ENCODE measurements around the gene PAX8. TPM values are rescaled to one million over a fixed set of nuclear protein-coding genes. Genes with fewer than 3 reads are reported as not detected.

PAX8 gene
- total and polyA plus RNA-seq, 2 of the 13 experiments (the other 11 are each of a cell fraction or from before 2014, with no cell fraction given): 1.5 to 8.8 TPM

DNA sequence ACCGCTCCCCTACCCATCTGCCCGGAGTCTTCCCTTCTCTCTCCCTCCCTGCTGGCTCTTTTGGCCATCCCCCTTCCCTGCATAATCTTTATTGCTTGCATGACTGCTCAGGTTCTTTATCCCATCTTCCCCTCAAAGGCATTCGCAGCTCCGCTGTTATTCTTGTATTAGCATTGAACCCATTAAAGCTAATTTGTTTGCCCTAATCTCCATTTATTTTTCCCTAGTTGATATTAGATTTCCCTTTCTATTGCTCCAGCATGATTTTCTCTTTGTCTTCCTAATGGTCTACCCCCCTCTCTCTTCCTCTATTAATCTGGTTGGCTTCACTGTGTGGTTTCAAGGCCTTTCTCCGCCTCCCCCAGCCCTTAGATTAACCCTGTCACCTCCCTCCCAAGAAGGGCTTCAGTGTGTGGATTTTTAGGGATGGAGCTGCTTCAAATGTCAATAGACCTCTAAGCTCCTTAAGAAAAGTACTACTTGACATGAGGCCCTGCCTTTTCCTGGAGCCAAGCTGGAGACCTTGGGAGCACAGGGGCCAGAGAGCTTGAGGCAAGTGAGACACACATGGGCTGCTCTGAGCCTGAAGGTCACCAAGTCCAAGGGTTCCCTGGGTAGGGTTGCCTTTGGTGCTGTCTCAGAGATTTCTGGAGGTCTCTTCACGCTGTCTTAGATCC, 20.1 kb downstream of the PAX8 start (continued):
- TF ChIP-seq, protein P1, sequence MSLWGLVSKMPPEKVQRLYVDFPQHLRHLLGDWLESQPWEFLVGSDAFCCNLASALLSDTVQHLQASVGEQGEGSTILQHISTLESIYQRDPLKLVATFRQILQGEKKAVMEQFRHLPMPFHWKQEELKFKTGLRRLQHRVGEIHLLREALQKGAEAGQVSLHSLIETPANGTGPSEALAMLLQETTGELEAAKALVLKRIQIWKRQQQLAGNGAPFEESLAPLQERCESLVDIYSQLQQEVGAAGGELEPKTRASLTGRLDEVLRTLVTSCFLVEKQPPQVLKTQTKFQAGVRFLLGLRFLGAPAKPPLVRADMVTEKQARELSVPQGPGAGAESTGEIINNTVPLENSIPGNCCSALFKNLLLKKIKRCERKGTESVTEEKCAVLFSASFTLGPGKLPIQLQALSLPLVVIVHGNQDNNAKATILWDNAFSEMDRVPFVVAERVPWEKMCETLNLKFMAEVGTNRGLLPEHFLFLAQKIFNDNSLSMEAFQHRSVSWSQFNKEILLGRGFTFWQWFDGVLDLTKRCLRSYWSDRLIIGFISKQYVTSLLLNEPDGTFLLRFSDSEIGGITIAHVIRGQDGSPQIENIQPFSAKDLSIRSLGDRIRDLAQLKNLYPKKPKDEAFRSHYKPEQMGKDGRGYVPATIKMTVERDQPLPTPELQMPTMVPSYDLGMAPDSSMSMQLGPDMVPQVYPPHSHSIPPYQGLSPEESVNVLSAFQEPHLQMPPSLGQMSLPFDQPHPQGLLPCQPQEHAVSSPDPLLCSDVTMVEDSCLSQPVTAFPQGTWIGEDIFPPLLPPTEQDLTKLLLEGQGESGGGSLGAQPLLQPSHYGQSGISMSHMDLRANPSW (CRISPR knock-in tag; IDR thresholded peaks at IDR 0.05; ENCODE audit: borderline replicate concordance): no peak
- TF ChIP-seq NKX3-1 (CRISPR knock-in tag; IDR thresholded peaks at IDR 0.05) (no peak), ZNF101 (CRISPR knock-in tag; IDR thresholded peaks at IDR 0.05; ENCODE audit: borderline replicate concordance, low read depth) (no peak), SMAD3 (CRISPR knock-in tag; IDR thresholded peaks at IDR 0.05) (no peak), ZFAT (CRISPR knock-in tag; conservative IDR thresholded peaks at IDR 0.05) (no peak)
- TF ChIP-seq, protein P2, sequence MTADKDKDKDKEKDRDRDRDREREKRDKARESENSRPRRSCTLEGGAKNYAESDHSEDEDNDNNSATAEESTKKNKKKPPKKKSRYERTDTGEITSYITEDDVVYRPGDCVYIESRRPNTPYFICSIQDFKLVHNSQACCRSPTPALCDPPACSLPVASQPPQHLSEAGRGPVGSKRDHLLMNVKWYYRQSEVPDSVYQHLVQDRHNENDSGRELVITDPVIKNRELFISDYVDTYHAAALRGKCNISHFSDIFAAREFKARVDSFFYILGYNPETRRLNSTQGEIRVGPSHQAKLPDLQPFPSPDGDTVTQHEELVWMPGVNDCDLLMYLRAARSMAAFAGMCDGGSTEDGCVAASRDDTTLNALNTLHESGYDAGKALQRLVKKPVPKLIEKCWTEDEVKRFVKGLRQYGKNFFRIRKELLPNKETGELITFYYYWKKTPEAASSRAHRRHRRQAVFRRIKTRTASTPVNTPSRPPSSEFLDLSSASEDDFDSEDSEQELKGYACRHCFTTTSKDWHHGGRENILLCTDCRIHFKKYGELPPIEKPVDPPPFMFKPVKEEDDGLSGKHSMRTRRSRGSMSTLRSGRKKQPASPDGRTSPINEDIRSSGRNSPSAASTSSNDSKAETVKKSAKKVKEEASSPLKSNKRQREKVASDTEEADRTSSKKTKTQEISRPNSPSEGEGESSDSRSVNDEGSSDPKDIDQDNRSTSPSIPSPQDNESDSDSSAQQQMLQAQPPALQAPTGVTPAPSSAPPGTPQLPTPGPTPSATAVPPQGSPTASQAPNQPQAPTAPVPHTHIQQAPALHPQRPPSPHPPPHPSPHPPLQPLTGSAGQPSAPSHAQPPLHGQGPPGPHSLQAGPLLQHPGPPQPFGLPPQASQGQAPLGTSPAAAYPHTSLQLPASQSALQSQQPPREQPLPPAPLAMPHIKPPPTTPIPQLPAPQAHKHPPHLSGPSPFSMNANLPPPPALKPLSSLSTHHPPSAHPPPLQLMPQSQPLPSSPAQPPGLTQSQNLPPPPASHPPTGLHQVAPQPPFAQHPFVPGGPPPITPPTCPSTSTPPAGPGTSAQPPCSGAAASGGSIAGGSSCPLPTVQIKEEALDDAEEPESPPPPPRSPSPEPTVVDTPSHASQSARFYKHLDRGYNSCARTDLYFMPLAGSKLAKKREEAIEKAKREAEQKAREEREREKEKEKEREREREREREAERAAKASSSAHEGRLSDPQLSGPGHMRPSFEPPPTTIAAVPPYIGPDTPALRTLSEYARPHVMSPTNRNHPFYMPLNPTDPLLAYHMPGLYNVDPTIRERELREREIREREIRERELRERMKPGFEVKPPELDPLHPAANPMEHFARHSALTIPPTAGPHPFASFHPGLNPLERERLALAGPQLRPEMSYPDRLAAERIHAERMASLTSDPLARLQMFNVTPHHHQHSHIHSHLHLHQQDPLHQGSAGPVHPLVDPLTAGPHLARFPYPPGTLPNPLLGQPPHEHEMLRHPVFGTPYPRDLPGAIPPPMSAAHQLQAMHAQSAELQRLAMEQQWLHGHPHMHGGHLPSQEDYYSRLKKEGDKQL (CRISPR knock-in tag; IDR thresholded peaks at IDR 0.05; ENCODE audit: low read depth): no peak
- TF ChIP-seq, protein P3, sequence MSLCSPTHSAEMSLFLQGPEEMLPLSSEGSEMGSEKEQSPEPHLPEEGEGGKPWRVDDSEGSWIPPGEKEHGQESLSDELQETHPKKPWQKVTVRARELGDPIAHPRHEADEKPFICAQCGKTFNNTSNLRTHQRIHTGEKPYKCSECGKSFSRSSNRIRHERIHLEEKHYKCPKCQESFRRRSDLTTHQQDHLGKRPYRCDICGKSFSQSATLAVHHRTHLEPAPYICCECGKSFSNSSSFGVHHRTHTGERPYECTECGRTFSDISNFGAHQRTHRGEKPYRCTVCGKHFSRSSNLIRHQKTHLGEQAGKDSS (CRISPR knock-in tag; IDR thresholded peaks at IDR 0.05; ENCODE audit: borderline replicate concordance, low read depth): no peak
